ENCODE measurements around the gene RNF130. TPM values are rescaled to one million over a fixed set of nuclear protein-coding genes. Genes with fewer than 3 reads are reported as not detected.

Gene RNF130
- total RNA-seq, 1 donor from 2014 or later = 183 TPM

DNA sequence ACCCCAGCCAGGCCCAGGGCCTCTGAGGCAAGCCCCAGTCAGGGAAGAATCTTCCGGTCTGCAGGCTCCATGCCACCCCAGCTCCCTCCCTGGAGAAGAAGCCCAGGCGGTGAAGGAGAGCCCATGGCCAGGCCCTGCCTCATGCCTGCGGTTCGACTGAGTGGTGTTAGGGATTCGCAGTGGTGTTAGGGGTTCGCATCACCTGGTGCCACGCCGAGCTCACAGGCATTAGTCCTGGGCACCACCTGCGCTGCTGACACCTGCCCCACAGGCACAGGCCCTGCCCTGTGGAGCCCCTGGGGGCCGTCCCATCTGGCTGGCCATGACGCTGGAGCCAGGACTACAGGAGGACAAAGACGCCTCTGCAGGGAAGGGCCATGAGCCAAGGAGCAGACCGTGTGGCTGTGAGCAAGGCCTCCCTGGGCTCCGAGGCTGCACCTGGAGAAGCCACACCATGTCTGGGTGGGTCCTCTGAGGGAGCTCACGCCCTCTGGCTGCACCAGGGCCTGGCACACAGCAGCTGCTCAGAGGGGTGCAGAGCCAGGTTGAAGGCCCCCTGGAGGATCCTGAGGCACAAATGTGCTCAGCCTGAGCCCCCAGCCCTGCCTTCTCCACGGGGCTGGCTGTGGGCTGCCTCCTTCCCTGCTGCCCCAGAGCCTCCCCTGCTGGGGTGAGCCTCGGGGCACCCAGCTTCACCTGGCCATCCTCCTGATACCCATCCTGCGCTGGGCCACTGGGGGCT is 27.6 kb upstream of the RNF130 start:
- no peaks in the 10 kb centered on the region for H3F3A ChIP-seq (ENCODE audit: low read depth)
- H3K9me3 ChIP-seq (ENCODE audit: low read depth) = no peaks in the 10 kb centered on the region
- H3K9ac ChIP-seq = no peak overlapping the region
- H3K27me3 ChIP-seq = no peaks in the 10 kb centered on the region
- no peak overlapping the region for H3K4me2 ChIP-seq
- TF ChIP-seq EZH2phosphoT487 (IDR thresholded peaks at IDR 0.05) (no peak), EZH2 (IDR thresholded peaks at IDR 0.05) (no peak)
- TF ChIP-seq, protein P1, sequence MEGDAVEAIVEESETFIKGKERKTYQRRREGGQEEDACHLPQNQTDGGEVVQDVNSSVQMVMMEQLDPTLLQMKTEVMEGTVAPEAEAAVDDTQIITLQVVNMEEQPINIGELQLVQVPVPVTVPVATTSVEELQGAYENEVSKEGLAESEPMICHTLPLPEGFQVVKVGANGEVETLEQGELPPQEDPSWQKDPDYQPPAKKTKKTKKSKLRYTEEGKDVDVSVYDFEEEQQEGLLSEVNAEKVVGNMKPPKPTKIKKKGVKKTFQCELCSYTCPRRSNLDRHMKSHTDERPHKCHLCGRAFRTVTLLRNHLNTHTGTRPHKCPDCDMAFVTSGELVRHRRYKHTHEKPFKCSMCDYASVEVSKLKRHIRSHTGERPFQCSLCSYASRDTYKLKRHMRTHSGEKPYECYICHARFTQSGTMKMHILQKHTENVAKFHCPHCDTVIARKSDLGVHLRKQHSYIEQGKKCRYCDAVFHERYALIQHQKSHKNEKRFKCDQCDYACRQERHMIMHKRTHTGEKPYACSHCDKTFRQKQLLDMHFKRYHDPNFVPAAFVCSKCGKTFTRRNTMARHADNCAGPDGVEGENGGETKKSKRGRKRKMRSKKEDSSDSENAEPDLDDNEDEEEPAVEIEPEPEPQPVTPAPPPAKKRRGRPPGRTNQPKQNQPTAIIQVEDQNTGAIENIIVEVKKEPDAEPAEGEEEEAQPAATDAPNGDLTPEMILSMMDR (IDR thresholded peaks at IDR 0.05) = no peak
- Mint-ChIP-seq H3K36me3 (no peaks in the 10 kb centered on the region), H3K27ac (no peak overlapping the region), H3K4me3 (no peak overlapping the region), H3K9me3 (peaks cover 2% of the 10 kb centered on the region), H3K27me3 (ENCODE audit: insufficient read depth, low read depth) (peaks cover 6% of the 10 kb centered on the region), H3K4me1 (no peaks in the 10 kb centered on the region)
- H2AFZ ChIP-seq (replicated peaks) = no peak overlapping the region
- H4K20me1 ChIP-seq (ENCODE audit: low read depth) = no peaks in the 10 kb centered on the region
- no peaks in the 10 kb centered on the region for H3K36me3 ChIP-seq
- no peak overlapping the region for H3K27ac ChIP-seq
- H3K79me2 ChIP-seq (ENCODE audit: low read depth) = no peaks in the 10 kb centered on the region
- no peak overlapping the region for H3K4me3 ChIP-seq
- H3K4me1 ChIP-seq = no peaks in the 10 kb centered on the region
- no peak for DNase-seq (ENCODE audit: low spot score)

DNA sequence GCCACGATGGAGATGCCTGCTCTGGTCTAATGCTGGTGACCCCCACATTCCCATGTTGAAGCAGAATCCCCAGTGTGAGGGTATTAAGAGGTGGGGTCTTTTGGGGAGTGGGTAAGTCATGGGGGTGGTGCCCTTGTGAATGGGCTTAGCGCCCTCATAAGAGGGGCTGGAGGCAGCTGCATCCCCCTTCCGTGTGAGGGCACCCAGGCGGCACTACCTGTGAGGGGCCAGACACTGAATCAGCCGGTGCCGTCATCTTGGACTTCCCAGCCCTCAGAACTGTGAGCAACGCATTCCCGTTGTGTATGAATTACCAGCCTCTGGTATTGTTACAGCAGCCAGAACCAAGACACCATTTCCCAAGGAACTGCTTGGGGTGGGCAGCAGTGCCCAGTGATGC is 27.0 kb upstream of the RNF130 start:
- Histone ChIP-seq H3K4me1 (no peaks in the 10 kb centered on the region), H3K27me3 (no peaks in the 10 kb centered on the region), H3K27ac (no peak overlapping the region), H3K4me2 (no peak overlapping the region), H3K79me2 (ENCODE audit: low read depth) (no peaks in the 10 kb centered on the region), H4K20me1 (ENCODE audit: low read depth) (no peaks in the 10 kb centered on the region), H2AFZ (replicated peaks) (no peak overlapping the region), H3K9ac (no peak overlapping the region), H3K4me3 (no peak overlapping the region), H3F3A (ENCODE audit: low read depth) (no peaks in the 10 kb centered on the region), H3K9me3 (ENCODE audit: low read depth) (no peaks in the 10 kb centered on the region), H3K36me3 (no peaks in the 10 kb centered on the region)
- Mint-ChIP-seq H3K36me3 (no peaks in the 10 kb centered on the region), H3K4me3 (no peak overlapping the region), H3K9me3 (peaks cover 2% of the 10 kb centered on the region), H3K27ac (no peak overlapping the region), H3K27me3 (ENCODE audit: insufficient read depth, low read depth) (peaks cover 10% of the 10 kb centered on the region), H3K4me1 (no peaks in the 10 kb centered on the region)
- TF ChIP-seq EZH2 (IDR thresholded peaks at IDR 0.05) (no peak), EZH2phosphoT487 (IDR thresholded peaks at IDR 0.05) (no peak)
- TF ChIP-seq, protein P1 (IDR thresholded peaks at IDR 0.05) = no peak
- no peak for DNase-seq (ENCODE audit: low spot score)

DNA sequence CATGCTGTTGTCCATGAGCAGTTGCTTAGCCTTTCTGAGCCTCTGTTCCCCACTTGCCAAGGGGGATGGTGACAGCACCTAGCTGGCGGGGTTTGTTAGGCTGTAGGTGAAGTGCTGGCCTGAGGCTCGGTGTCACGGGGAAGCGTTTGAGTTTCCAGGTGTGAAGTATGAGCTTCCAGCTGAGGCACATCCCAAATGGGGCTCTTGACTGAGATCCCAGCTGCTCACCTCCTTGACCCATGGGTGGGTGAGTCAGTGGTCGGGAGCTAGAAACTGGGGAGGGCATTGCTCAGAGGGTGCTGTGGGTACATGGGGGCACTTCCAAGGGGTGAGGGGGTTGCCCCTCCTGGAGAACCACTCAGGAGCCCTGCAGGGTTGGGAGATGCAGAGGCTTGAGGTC is 26.4 kb upstream of the RNF130 start:
- Mint-ChIP-seq H3K4me1 (no peaks in the 10 kb centered on the region), H3K9me3 (peaks cover 2% of the 10 kb centered on the region), H3K27me3 (ENCODE audit: insufficient read depth, low read depth) (peaks cover 10% of the 10 kb centered on the region), H3K4me3 (no peak overlapping the region), H3K27ac (no peak overlapping the region), H3K36me3 (no peaks in the 10 kb centered on the region)
- no peaks in the 10 kb centered on the region for H4K20me1 ChIP-seq (ENCODE audit: low read depth)
- H3F3A ChIP-seq (ENCODE audit: low read depth) = no peaks in the 10 kb centered on the region
- H3K27ac ChIP-seq = no peak overlapping the region
- no peak overlapping the region for H3K9ac ChIP-seq
- no peaks in the 10 kb centered on the region for H3K79me2 ChIP-seq (ENCODE audit: low read depth)
- no peak overlapping the region for H3K4me2 ChIP-seq
- H2AFZ ChIP-seq (replicated peaks) = no peak overlapping the region
- no peak overlapping the region for H3K4me3 ChIP-seq
- no peaks in the 10 kb centered on the region for H3K36me3 ChIP-seq
- DNase-seq (ENCODE audit: low spot score) = no peak
- no peaks in the 10 kb centered on the region for H3K4me1 ChIP-seq
- no peaks in the 10 kb centered on the region for H3K9me3 ChIP-seq (ENCODE audit: low read depth)
- H3K27me3 ChIP-seq = no peaks in the 10 kb centered on the region
- TF ChIP-seq EZH2 (IDR thresholded peaks at IDR 0.05) = no peak

DNA sequence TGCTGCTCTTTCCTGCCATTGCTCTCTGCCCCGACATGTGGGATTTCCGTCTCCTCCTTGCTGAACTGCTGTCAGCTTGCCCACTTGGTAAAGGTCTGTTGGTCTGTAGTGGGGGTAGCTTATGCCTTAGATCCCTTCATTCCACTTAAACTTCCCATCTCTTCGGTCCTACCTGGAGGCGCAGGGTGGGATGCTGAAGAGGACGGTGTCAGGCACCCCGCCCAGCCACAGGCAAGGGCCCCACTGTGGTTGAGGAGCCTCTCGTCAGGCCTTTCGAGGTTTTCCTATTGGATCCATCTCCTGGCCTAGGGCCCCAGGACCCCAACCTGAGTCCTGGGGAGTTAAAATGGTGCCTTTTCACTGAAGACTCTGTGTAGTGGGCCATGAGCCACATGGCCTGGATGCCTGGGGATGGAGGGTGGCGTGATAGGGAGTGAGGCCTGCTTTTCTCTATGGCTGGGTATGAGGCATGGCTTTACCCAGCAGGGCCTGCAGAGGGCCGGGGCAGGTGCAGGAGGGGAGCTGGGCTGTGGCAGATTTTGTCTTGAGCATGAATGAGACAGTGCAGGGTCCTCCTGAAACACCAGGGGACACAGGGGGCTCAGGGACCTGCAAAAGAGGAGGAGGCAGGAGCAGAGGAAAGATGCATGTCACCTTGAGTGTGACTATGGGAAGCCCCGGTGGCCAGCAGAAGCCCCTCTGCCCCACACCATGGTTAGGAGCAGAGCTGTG is 25.8 kb upstream of the RNF130 start:
- Mint-ChIP-seq H3K27ac (no peak overlapping the region), H3K4me3 (peak overlapping the region; percentile 5), H3K9me3 (peaks cover 2% of the 10 kb centered on the region), H3K36me3 (no peaks in the 10 kb centered on the region), H3K4me1 (peaks cover under 1% of the 10 kb centered on the region), H3K27me3 (ENCODE audit: insufficient read depth, low read depth) (peaks cover 10% of the 10 kb centered on the region)
- H2AFZ ChIP-seq (replicated peaks) = no peak overlapping the region
- no peak for DNase-seq (ENCODE audit: low spot score)
- no peaks in the 10 kb centered on the region for H3K4me1 ChIP-seq
- no peak overlapping the region for H3K27ac ChIP-seq
- H3K9me3 ChIP-seq (ENCODE audit: low read depth) = no peaks in the 10 kb centered on the region
- no peaks in the 10 kb centered on the region for H3K79me2 ChIP-seq (ENCODE audit: low read depth)
- no peaks in the 10 kb centered on the region for H4K20me1 ChIP-seq (ENCODE audit: low read depth)
- no peaks in the 10 kb centered on the region for H3F3A ChIP-seq (ENCODE audit: low read depth)
- TF ChIP-seq EZH2 (IDR thresholded peaks at IDR 0.05) = no peak
- TF ChIP-seq, protein P1 (IDR thresholded peaks at IDR 0.05) = no peak
- TF ChIP-seq EZH2phosphoT487 (IDR thresholded peaks at IDR 0.05) = no peak
- H3K36me3 ChIP-seq = no peaks in the 10 kb centered on the region
- no peak overlapping the region for H3K9ac ChIP-seq
- no peak overlapping the region for H3K4me3 ChIP-seq
- H3K27me3 ChIP-seq = no peaks in the 10 kb centered on the region
- H3K4me2 ChIP-seq = no peak overlapping the region
